OCI-LY7 (cell line): Measurements from ENCODE around the gene CECR2. TPM values are rescaled to one million over a fixed set of nuclear protein-coding genes. Genes with fewer than 3 reads are reported as not detected.

Source experiments
- BruUV-seq: library from RNA; stranded (reverse); fragments of 400-500 nt; replicated peaks from 2 replicates; lab custom pipeline; 2021; lab: Mats Ljungman, UMichigan
- CTCF ChIA-PET: fragments of 300-600 bp; sonication (Branson Sonifier 250); formaldehyde crosslinking; loops from one replicate; lab custom pipeline; 2022; ENCODE audit warnings: antibody characterized with exemption; ENCODE audit not compliant: unreplicated experiment; lab: Charles Lee
- POLR2A ChIA-PET: fragments of 300-600 bp; sonication (Branson Sonifier 250); formaldehyde crosslinking; loops from one replicate; lab custom pipeline; 2022; ENCODE audit warnings: antibody characterized with exemption; lab: Charles Lee
- DNase-seq: peaks from one replicate; pipeline ENCODE4 v3.0.0-alpha.2; 2015; ENCODE audit warnings: low spot score
- H2AFZ ChIP-seq: fragments of 200-600 bp; sonication (generic), shearing (Covaris generic); 2 replicates; pipeline ENCODE4 v1.6.1; 2014; ENCODE audit warnings: mild to moderate bottlenecking, antibody characterized with exemption, low read length, moderate library complexity
- H3K27ac ChIP-seq: fragments of 200-600 bp; sonication (generic); 2 replicates; pipeline ENCODE4 v1.5.1; 2014; ENCODE audit warnings: mixed run types, low read depth, mild to moderate bottlenecking, moderate library complexity, low read length, inconsistent platforms; ENCODE audit not compliant: poor library complexity, severe bottlenecking
- H3K36me3 ChIP-seq: fragments of 200-600 bp; sonication (generic); 2 replicates; pipeline ENCODE4 v1.6.1; 2014; ENCODE audit warnings: mild to moderate bottlenecking, antibody characterized with exemption, low read length, moderate library complexity, mixed read lengths; ENCODE audit not compliant: insufficient read depth
- H3K4me1 ChIP-seq: fragments of 200-600 bp; sonication (generic); 2 replicates; pipeline ENCODE4 v1.5.1; 2014; ENCODE audit warnings: mild to moderate bottlenecking, low read length; ENCODE audit not compliant: insufficient read depth, poor library complexity, severe bottlenecking
- H3K4me2 ChIP-seq: fragments of 200-600 bp; sonication (generic); 2 replicates; pipeline ENCODE4 v1.6.1; 2014; ENCODE audit warnings: mild to moderate bottlenecking, low read length
- H3K4me3 ChIP-seq: fragments of 200-600 bp; sonication (generic); 2 replicates; pipeline ENCODE4 v1.5.1; 2014; ENCODE audit warnings: mild to moderate bottlenecking, low read depth, low read length; ENCODE audit not compliant: poor library complexity, severe bottlenecking
- H3K79me2 ChIP-seq: fragments of 200-600 bp; sonication (generic); 2 replicates; pipeline ENCODE4 v1.6.1; 2016; ENCODE audit warnings: low read depth, mild to moderate bottlenecking, low read length, moderate library complexity, mixed read lengths; ENCODE audit not compliant: insufficient read depth
- H3K9me2 ChIP-seq: fragments of 200-600 bp; sonication (generic); 2 replicates; pipeline ENCODE4 v1.6.1; 2016; ENCODE audit warnings: mild to moderate bottlenecking, low read length, mixed read lengths; ENCODE audit not compliant: insufficient read depth
- H3K9me3 ChIP-seq: fragments of 200-600 bp; sonication (generic); 2 replicates; pipeline ENCODE4 v1.6.1; 2014; ENCODE audit warnings: mild to moderate bottlenecking, mixed run types, low read length, mixed read lengths
- H4K20me1 ChIP-seq: fragments of 200-600 bp; sonication (generic); 2 replicates; pipeline ENCODE4 v1.6.1; 2014; ENCODE audit warnings: mild to moderate bottlenecking, antibody characterized with exemption, low read length, moderate library complexity, mixed read lengths; ENCODE audit not compliant: insufficient read depth
- CTCF ChIP-seq: fragments of 200-600 bp; sonication (generic); conservative IDR thresholded peaks from 2 replicates; pipeline ENCODE4 v1.5.1; 2014; ENCODE audit warnings: mild to moderate bottlenecking, antibody characterized with exemption, low read length, moderate library complexity, mixed read lengths
- EZH2phosphoT487 ChIP-seq: fragments of 200-600 bp; sonication (generic); IDR thresholded peaks from 2 replicates; pipeline ENCODE4 v1.6.1; 2018; ENCODE audit warnings: low read depth, borderline replicate concordance, mild to moderate bottlenecking, mixed run types, antibody characterized with exemption, low read length, moderate library complexity, mixed read lengths
- intact Hi-C: fragments of 100-400 bp; cut with micrococcal nuclease; formaldehyde crosslinking; loops from one replicate; pipeline ENCODE4 v1.10.0; 2022; ENCODE audit not compliant: unreplicated experiment
- total RNA-seq, 2 experiments: library from RNA; depleted of rRNA in 1 of 2; stranded (reverse); fragments of >200 nt in 1 of 2; shearing (Covaris generic) in 1 of 2; gene quantifications; 2 replicates each; pipeline ENCODE4 v1.2.3, GENCODE V29; 2014 to 2022

The CECR2 gene
- total RNA-seq, 2 experiments from 2014 or later: 0.09 to 0.53 TPM

- Histone ChIP-seq H3K79me2 (no peaks in the 10 kb centered on the region), H3K4me1 (no peaks in the 10 kb centered on the region), H4K20me1 (no peaks in the 10 kb centered on the region), H3K36me3 (no peaks in the 10 kb centered on the region), H3K9me3 (no peaks in the 10 kb centered on the region), H2AFZ (no peak overlapping the region), H3K4me3 (no peak overlapping the region), H3K4me2 (no peak overlapping the region), H3K27ac (no peak overlapping the region), H3K9me2 (no peaks in the 10 kb centered on the region)
- BruUV-seq: no TSS peak
- POLR2A ChIA-PET: no interaction called here
- TF ChIP-seq CTCF: no peak
- no peak for TF ChIP-seq EZH2phosphoT487
- CTCF ChIA-PET: no interaction called here
- no peak for DNase-seq
- intact Hi-C loops: no loop called here
These were observed 212.4 kb downstream of the CECR2 start for GRCh38 chr22:17581631-17582030.

GRCh38 chr22:17583151-17583550 lies 213.9 kb downstream of the CECR2 start:
- Histone ChIP-seq H3K4me3 (no peak overlapping the region), H3K9me2 (no peaks in the 10 kb centered on the region), H3K36me3 (no peaks in the 10 kb centered on the region), H3K9me3 (no peaks in the 10 kb centered on the region), H2AFZ (no peak overlapping the region), H3K4me1 (no peaks in the 10 kb centered on the region), H4K20me1 (no peaks in the 10 kb centered on the region), H3K4me2 (no peak overlapping the region), H3K27ac (no peak overlapping the region), H3K79me2 (no peaks in the 10 kb centered on the region)
- ChIA-PET POLR2A (no interaction called here), CTCF (interaction anchor here (0.6 kb wide), 1 partner anchor 128 kb away, joined by 3 read pairs; no protein-coding TSS in a partner anchor)
- TF ChIP-seq EZH2phosphoT487: no peak
- TF ChIP-seq CTCF: no peak
- intact Hi-C loops: no loop called here
- BruUV-seq: no TSS peak
- DNase-seq: no peak

GRCh38 chr22:17586831-17587440 lies 217.7 kb downstream of the CECR2 start:
- TF ChIP-seq CTCF: no peak
- TF ChIP-seq EZH2phosphoT487: no peak
- no peaks in the 10 kb centered on the region for H3K9me2 ChIP-seq
- ChIA-PET CTCF (no interaction called here), POLR2A (interaction anchor here (0.6 kb wide), 2 partner anchors 39 to 59 kb away, joined by 3 to 4 read pairs; no protein-coding TSS in a partner anchor)
- no peak overlapping the region for H3K4me3 ChIP-seq
- no peaks in the 10 kb centered on the region for H3K4me1 ChIP-seq
- no peak overlapping the region for H3K4me2 ChIP-seq
- H3K36me3 ChIP-seq: peaks cover 20% of the 10 kb centered on the region
- no peaks in the 10 kb centered on the region for H3K9me3 ChIP-seq
- H3K79me2 ChIP-seq: no peaks in the 10 kb centered on the region
- H2AFZ ChIP-seq: no peak overlapping the region
- intact Hi-C loops: no loop called here
- no peaks in the 10 kb centered on the region for H4K20me1 ChIP-seq
- BruUV-seq: no TSS peak
- no peak for DNase-seq
- no peak overlapping the region for H3K27ac ChIP-seq
